Hepatocyte (in vitro differentiated cells): ENCODE results near the gene FPR3.

Source experiments
- EZH2phosphoT487 ChIP-seq: fragments of 200-600 bp; sonication (generic); IDR thresholded peaks from one replicate; pipeline ENCODE4 v1.6.1; 2018; ENCODE audit warnings: antibody characterized with exemption, mild to moderate bottlenecking, low read depth, moderate library complexity; ENCODE audit not compliant: unreplicated experiment, severe bottlenecking
- TF ChIP-seq, protein P1 (sequence below): fragments of 200-600 bp; sonication (generic); IDR thresholded peaks from 2 replicates; pipeline ENCODE4 v1.5.1; 2016; ENCODE audit warnings: antibody characterized with exemption, mild to moderate bottlenecking; ENCODE audit not compliant: poor library complexity

DNA sequence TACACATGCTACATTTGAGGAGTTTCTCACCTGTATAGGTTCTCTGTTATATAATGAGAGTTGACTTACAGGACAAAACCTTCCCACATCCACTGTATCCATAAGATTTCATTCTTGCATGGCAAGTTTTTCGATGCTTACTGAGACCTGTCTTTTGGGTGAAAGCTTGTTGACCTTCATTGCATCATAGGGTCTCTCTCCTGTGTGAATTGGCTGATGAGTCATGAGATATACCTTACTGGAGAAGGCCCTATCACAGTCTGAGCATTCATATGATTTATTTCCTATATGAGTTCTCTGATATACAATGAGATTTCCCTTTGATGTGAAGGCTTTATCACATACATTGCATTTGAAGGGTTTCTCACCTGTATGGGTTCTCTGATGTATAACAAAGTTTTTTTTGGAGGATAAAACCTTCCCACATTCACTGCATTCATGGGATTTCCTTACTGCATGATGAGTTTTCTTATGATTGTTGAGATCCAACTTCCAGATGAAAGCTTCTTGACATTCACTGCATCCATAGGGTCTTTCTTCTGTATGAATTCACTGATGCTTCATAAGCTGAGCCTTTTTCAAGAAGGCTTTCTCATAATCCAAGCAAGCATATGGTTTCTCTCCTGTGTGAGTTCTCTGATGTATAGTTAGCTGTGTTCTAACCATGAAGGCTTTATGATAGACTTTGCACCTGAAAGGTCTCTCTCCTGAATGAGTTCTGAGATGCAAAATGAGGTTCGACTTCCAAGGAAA lies 67.1 kb downstream of the FPR3 start:
- TF ChIP-seq, protein P1, sequence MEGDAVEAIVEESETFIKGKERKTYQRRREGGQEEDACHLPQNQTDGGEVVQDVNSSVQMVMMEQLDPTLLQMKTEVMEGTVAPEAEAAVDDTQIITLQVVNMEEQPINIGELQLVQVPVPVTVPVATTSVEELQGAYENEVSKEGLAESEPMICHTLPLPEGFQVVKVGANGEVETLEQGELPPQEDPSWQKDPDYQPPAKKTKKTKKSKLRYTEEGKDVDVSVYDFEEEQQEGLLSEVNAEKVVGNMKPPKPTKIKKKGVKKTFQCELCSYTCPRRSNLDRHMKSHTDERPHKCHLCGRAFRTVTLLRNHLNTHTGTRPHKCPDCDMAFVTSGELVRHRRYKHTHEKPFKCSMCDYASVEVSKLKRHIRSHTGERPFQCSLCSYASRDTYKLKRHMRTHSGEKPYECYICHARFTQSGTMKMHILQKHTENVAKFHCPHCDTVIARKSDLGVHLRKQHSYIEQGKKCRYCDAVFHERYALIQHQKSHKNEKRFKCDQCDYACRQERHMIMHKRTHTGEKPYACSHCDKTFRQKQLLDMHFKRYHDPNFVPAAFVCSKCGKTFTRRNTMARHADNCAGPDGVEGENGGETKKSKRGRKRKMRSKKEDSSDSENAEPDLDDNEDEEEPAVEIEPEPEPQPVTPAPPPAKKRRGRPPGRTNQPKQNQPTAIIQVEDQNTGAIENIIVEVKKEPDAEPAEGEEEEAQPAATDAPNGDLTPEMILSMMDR: no peak
- no peak for TF ChIP-seq EZH2phosphoT487
